Liver (tissue), 9 donors: ENCODE data around the gene PTPRN2. TPM values are rescaled to one million over a fixed set of nuclear protein-coding genes. Genes with fewer than 3 reads are reported as not detected.

Experiments
- DNase-seq: peaks from one replicate; pipeline ENCODE4 v3.0.0-alpha.2; 2017; ENCODE audit warnings: low spot score
- H3K27ac ChIP-seq, 2 donors: one replicate each; pipeline ENCODE4 v1.7.0; 2013; ENCODE audit warnings: inconsistent platforms in 2 of 2, low read length in 2 of 2, control low read depth in 1 of 2, low read depth in 1 of 2, mild to moderate bottlenecking in 1 of 2
- H3K27me3 ChIP-seq, 4 donors: one replicate each; pipeline versions ENCODE4 v1.6.1 to v1.7.0; 2013; ENCODE audit warnings: low read length in 3 of 4, inconsistent platforms in 1 of 4, mild to moderate bottlenecking in 1 of 4, moderate library complexity in 1 of 4; ENCODE audit not compliant: control insufficient read depth in 4 of 4, insufficient read depth in 4 of 4
- H3K36me3 ChIP-seq, 4 donors: one replicate each; pipeline versions ENCODE4 v1.6.1 to v1.7.0; 2013; ENCODE audit warnings: low read length in 3 of 4, mild to moderate bottlenecking in 3 of 4, low read depth in 1 of 4, moderate library complexity in 1 of 4; ENCODE audit not compliant: control insufficient read depth in 4 of 4, insufficient read depth in 3 of 4
- H3K4me1 ChIP-seq, 4 donors: one replicate each; pipeline versions ENCODE4 v1.6.1 to v1.7.0; 2013; ENCODE audit warnings: low read length in 3 of 4, mild to moderate bottlenecking in 3 of 4, moderate library complexity in 1 of 4; ENCODE audit not compliant: control insufficient read depth in 4 of 4, insufficient read depth in 4 of 4
- H3K4me3 ChIP-seq, 3 donors: one replicate each; pipeline versions ENCODE4 v1.6.1 to v1.7.0; 2013; ENCODE audit warnings: low read length in 3 of 3, control low read depth in 1 of 3, low read depth in 1 of 3, mild to moderate bottlenecking in 1 of 3
- H3K9ac ChIP-seq, 2 donors: one replicate each; pipeline ENCODE4 v1.7.0; 2013; ENCODE audit warnings: low read length in 2 of 2, mild to moderate bottlenecking in 2 of 2, moderate library complexity in 2 of 2, control low read depth in 1 of 2, low read depth in 1 of 2
- H3K9me3 ChIP-seq, 4 donors: one replicate each; pipeline versions ENCODE4 v1.6.1 to v1.7.0; 2013; ENCODE audit warnings: low read length in 3 of 4; ENCODE audit not compliant: control insufficient read depth in 4 of 4
- ATF3 ChIP-seq: IDR thresholded peaks from 2 replicates; pipeline ENCODE4 v1.6.1; 2016; ENCODE audit warnings: antibody characterized with exemption
- EGR1 ChIP-seq, 2 donors: IDR thresholded peaks; 2 replicates each; pipeline ENCODE4 v1.6.1; 2016 to 2018; ENCODE audit warnings: antibody characterized with exemption in 2 of 2, low read depth in 2 of 2
- FOXA1 ChIP-seq: IDR thresholded peaks from 2 replicates; pipeline ENCODE4 v1.6.1; 2016; ENCODE audit warnings: antibody characterized with exemption
- FOXA2 ChIP-seq: IDR thresholded peaks from 2 replicates; pipeline ENCODE4 v1.6.1; 2016; ENCODE audit warnings: antibody characterized with exemption
- GABPA ChIP-seq, 2 donors: IDR thresholded peaks in 1 of 2; conservative IDR thresholded peaks in 1 of 2; 2 replicates each; pipeline ENCODE4 v1.6.1; 2016; ENCODE audit warnings: antibody characterized with exemption in 2 of 2, mild to moderate bottlenecking in 1 of 2, moderate library complexity in 1 of 2
- HNF4A ChIP-seq, 2 donors: conservative IDR thresholded peaks; 2 replicates each; pipeline ENCODE4 v1.6.1; 2016; ENCODE audit warnings: antibody characterized with exemption in 2 of 2, mild to moderate bottlenecking in 2 of 2
- HNF4G ChIP-seq: IDR thresholded peaks from 2 replicates; pipeline ENCODE4 v1.6.1; 2016; ENCODE audit warnings: antibody characterized with exemption
- NR2F2 ChIP-seq: IDR thresholded peaks from 2 replicates; pipeline ENCODE4 v1.6.1; 2016; ENCODE audit warnings: antibody characterized with exemption
- RAD21 ChIP-seq, 2 donors: IDR thresholded peaks; 2 replicates each; pipeline ENCODE4 v1.6.1; 2016; ENCODE audit warnings: antibody characterized with exemption in 2 of 2, mild to moderate bottlenecking in 2 of 2
- REST ChIP-seq: IDR thresholded peaks from 2 replicates; pipeline ENCODE4 v1.6.1; 2016; ENCODE audit warnings: antibody characterized with exemption, mild to moderate bottlenecking
- SP1 ChIP-seq: IDR thresholded peaks from 2 replicates; pipeline ENCODE4 v1.6.1; 2018; ENCODE audit warnings: antibody characterized with exemption, mild to moderate bottlenecking
- TAF1 ChIP-seq: conservative IDR thresholded peaks from 2 replicates; pipeline ENCODE4 v1.6.1; 2016; ENCODE audit warnings: antibody characterized with exemption, mild to moderate bottlenecking
- ZBTB33 ChIP-seq: IDR thresholded peaks from 2 replicates; pipeline ENCODE4 v1.6.1; 2016; ENCODE audit warnings: antibody characterized with exemption
- WGBS: extraction: QIAGEN DNeasy Blood & Tissue Kit; methylation state at CpG from one replicate; pipeline ENCODE4 v1.1.7; 2013; 5-methylcytosine and 5-hydroxymethylcytosine counted together
- polyA plus RNA-seq, 2 donors: library from polyadenylated mRNA; stranded (reverse) in 1 of 2; unstranded in 1 of 2; fragments of 200-250 nt in 1 of 2; fragments of >200 nt in 1 of 2; fragmentation: Nextera tagmentation in 1 of 2; extraction: Ambion mirVana in 1 of 2; gene quantifications; one replicate each; pipeline versions ENCODE4 v1.2.1 to v1.2.3, GENCODE V29; 2013 to 2015
- total RNA-seq, 2 donors: library from RNA; depleted of rRNA; stranded (reverse); fragments of >200 nt; gene quantifications; one replicate each; pipeline ENCODE4 v1.2.3, GENCODE V29; 2014
- donor health status: healthy.
- donor health status: healthy.
- donor health status: healthy.
- donor health status: healthy.
- donor health status: healthy.

Gene PTPRN2
- total and polyA plus RNA-seq, 4 donors, result 0.75 to 1.9 (median 1.1) TPM

GRCh38 chr7:158328376-158329013 lies 259.1 kb downstream of the PTPRN2 start:
- WGBS, result 83% methylated on average over 16 of the region's 16 CpGs
- Histone ChIP-seq H3K36me3 (no peaks in the 10 kb centered on the region), H3K27me3 (peaks cover 0 to 4% (median 0%) of the 10 kb centered on the region in 4 donors), H3K4me3 (no peak overlapping the region), H3K9me3 (no peaks in the 10 kb centered on the region), H3K4me1 (no peaks in the 10 kb centered on the region), H3K9ac (no peak overlapping the region), H3K27ac (no peak overlapping the region)
- TF ChIP-seq ATF3, result no peak
- TF ChIP-seq NR2F2, result no peak
- TF ChIP-seq RAD21 (IDR thresholded peaks at IDR 0.05), result no peak
- no peak for TF ChIP-seq GABPA (IDR thresholded peaks at IDR 0.05 in 1 of 2, conservative IDR thresholded peaks at IDR 0.05 in 1 of 2)
- no peak for DNase-seq

GRCh38 chr7:158327571-158328180 lies 259.9 kb downstream of the PTPRN2 start:
- 68% methylated on average over 5 of the region's 5 CpGs for WGBS
- no peaks in the 10 kb centered on the region for H3K36me3 ChIP-seq
- no peak overlapping the region for H3K27ac ChIP-seq
- no peaks in the 10 kb centered on the region for H3K9me3 ChIP-seq
- no peak overlapping the region for H3K9ac ChIP-seq
- H3K4me3 ChIP-seq, result no peak overlapping the region
- H3K27me3 ChIP-seq, result peaks cover 0 to 4% (median 0%) of the 10 kb centered on the region in 4 donors
- no peak for DNase-seq
- H3K4me1 ChIP-seq, result no peaks in the 10 kb centered on the region
- TF ChIP-seq REST (no peak), TAF1 (no peak)

- Histone ChIP-seq H3K4me1 (no peaks in the 10 kb centered on the region), H3K9ac (no peak overlapping the region), H3K9me3 (no peaks in the 10 kb centered on the region), H3K27ac (no peak overlapping the region), H3K4me3 (no peak overlapping the region), H3K27me3 (peaks cover 0 to 4% (median 0%) of the 10 kb centered on the region in 4 donors), H3K36me3 (no peaks in the 10 kb centered on the region)
- no peak for DNase-seq
- TF ChIP-seq FOXA2 (no peak), TAF1 (no peak), EGR1 (IDR thresholded peaks at IDR 0.05; ENCODE audit: low read depth in 2 of 2) (no peak), SP1 (no peak), HNF4G (no peak), ZBTB33 (no peak), RAD21 (IDR thresholded peaks at IDR 0.05) (no peak), FOXA1 (no peak), HNF4A (conservative IDR thresholded peaks at IDR 0.05) (no peak), GABPA (IDR thresholded peaks at IDR 0.05 in 1 of 2, conservative IDR thresholded peaks at IDR 0.05 in 1 of 2) (no peak)
- WGBS, result 81% methylated on average over 4 of the region's 4 CpGs
Observed at GRCh38 chr7:158327012-158327411, 260.6 kb downstream of the PTPRN2 start.
